Naive thymus-derived CD4-positive, alpha-beta T cell (primary cell): ENCODE data around the gene KMT2E. TPM values are rescaled to one million over a fixed set of nuclear protein-coding genes. Genes with fewer than 3 reads are reported as not detected.

Source experiments
- ATAC-seq: fragments of 150-1000 bp; cut with Tn5 transposase; 2 replicates; pipeline ENCODE4 v1.10.0; 2021; ENCODE audit warnings: mild to moderate bottlenecking, moderate library complexity
- CTCF ChIA-PET: fragments of 350-600 bp; sonication (Branson Sonifier 250); formaldehyde crosslinking; loops from one replicate; lab custom pipeline; 2021; ENCODE audit warnings: antibody characterized with exemption; lab: Charles Lee
- POLR2A ChIA-PET: fragments of 350-600 bp; sonication (Branson Sonifier 250); formaldehyde crosslinking; loops from one replicate; lab custom pipeline; 2021; ENCODE audit warnings: antibody characterized with exemption, inconsistent platforms; lab: Charles Lee
- DNase-seq, 9 donors: peaks; one replicate each; pipeline versions ENCODE4 v3.0.0 to v3.0.0-alpha.2; 2020 to 2022; ENCODE audit warnings: mixed read lengths in 1 of 9
- H3K27ac ChIP-seq: one replicate; pipeline ENCODE4 v1.7.0; 2013; ENCODE audit warnings: mild to moderate bottlenecking, low read depth, low read length, moderate library complexity
- H3K27me3 ChIP-seq, 2 donors: one replicate each; pipeline ENCODE4 v1.7.0; 2013; ENCODE audit warnings: low read length in 2 of 2, mild to moderate bottlenecking in 2 of 2, moderate library complexity in 2 of 2; ENCODE audit not compliant: control insufficient read depth in 2 of 2, insufficient read depth in 2 of 2
- H3K36me3 ChIP-seq, 3 experiments: 1 replicate in 2 of 3; 2 replicates in 1 of 3; pipeline ENCODE4 v1.7.0; 2013; ENCODE audit warnings: low read length in 3 of 3, mild to moderate bottlenecking in 3 of 3, moderate library complexity in 1 of 3; ENCODE audit not compliant: insufficient read depth in 3 of 3, control insufficient read depth in 2 of 3
- H3K4me1 ChIP-seq, 2 donors: one replicate each; pipeline ENCODE4 v1.7.0; 2013; ENCODE audit warnings: low read length in 2 of 2, mild to moderate bottlenecking in 2 of 2, moderate library complexity in 1 of 2; ENCODE audit not compliant: control insufficient read depth in 2 of 2, insufficient read depth in 2 of 2
- H3K4me3 ChIP-seq: 2 replicates; pipeline ENCODE4 v1.7.0; 2013; ENCODE audit warnings: mild to moderate bottlenecking, low read length
- H3K9me3 ChIP-seq, 3 experiments: 1 replicate in 2 of 3; 2 replicates in 1 of 3; pipeline ENCODE4 v1.7.0; 2013; ENCODE audit warnings: low read length in 3 of 3; ENCODE audit not compliant: control insufficient read depth in 2 of 3
- H3K27ac Mint-ChIP-seq, 9 donors: one replicate each; pipeline ENCODE4 v1.8.0; 2020 to 2022; ENCODE audit warnings: mixed read lengths in 9 of 9, mild to moderate bottlenecking in 8 of 9, moderate library complexity in 5 of 9, inconsistent platforms in 2 of 9
- H3K27me3 Mint-ChIP-seq, 5 donors: one replicate each; pipeline ENCODE4 v1.8.0; 2021 to 2022; ENCODE audit warnings: mixed read lengths in 5 of 5, mild to moderate bottlenecking in 1 of 5
- H3K36me3 Mint-ChIP-seq, 5 donors: one replicate each; pipeline ENCODE4 v1.8.0; 2020 to 2022; ENCODE audit warnings: mixed read lengths in 5 of 5, mild to moderate bottlenecking in 3 of 5, inconsistent platforms in 1 of 5
- H3K4me1 Mint-ChIP-seq, 7 donors: one replicate each; pipeline ENCODE4 v1.8.0; 2020 to 2022; ENCODE audit warnings: mixed read lengths in 7 of 7, mild to moderate bottlenecking in 3 of 7, inconsistent platforms in 1 of 7
- H3K4me3 Mint-ChIP-seq, 10 donors: one replicate each; pipeline ENCODE4 v1.8.0; 2020 to 2022; ENCODE audit warnings: mild to moderate bottlenecking in 10 of 10, mixed read lengths in 10 of 10, moderate library complexity in 6 of 10, inconsistent platforms in 2 of 10
- H3K9me3 Mint-ChIP-seq, 11 donors: one replicate each; pipeline ENCODE4 v1.8.0; 2020 to 2022; ENCODE audit warnings: mixed read lengths in 11 of 11, mild to moderate bottlenecking in 4 of 11, inconsistent platforms in 1 of 11, moderate library complexity in 1 of 11
- intact Hi-C, 2 donors: fragments of 100-400 bp; cut with micrococcal nuclease; formaldehyde crosslinking; loops; one replicate each; pipeline ENCODE4 v1.15.1; 2023
- polyA plus RNA-seq, 2 donors: library from polyadenylated mRNA; unstranded; fragments of 300-500 nt; fragmentation: Illumina TruSeq; gene quantifications; one replicate each; pipeline ENCODE4 v1.2.3, GENCODE V29; 2021
- total RNA-seq, 6 experiments: library from RNA in 5 of 6; stranded (reverse) in 5 of 6; gene quantifications; 1 replicate in 5 of 6; 2 replicates in 1 of 6; pipeline ENCODE4 v1.2.3 and lab custom pipeline; 2021 to 2026

The KMT2E gene
- total and polyA plus RNA-seq, 7 experiments from 2014 or later: 129 to 221 (median 195) TPM

GRCh38 chr7:105009667-105010503 is 4.1 kb upstream of the KMT2E start:
- ChIA-PET CTCF (interaction anchor here (0.6 to 2.7 kb wide), 6 partner anchors 8 to 74 kb away, joined by 3 to 23 read pairs (median 4); no protein-coding TSS in a partner anchor), POLR2A (interaction anchor here (0.6 to 15.5 kb wide), 10 partner anchors 7 to 488 kb away, joined by 3 to 639 read pairs (median 4); no protein-coding TSS in a partner anchor)
- Mint-ChIP-seq H3K9me3 (peaks cover 0 to 14% (median 0%) of the 10 kb centered on the region in 11 donors), H3K36me3 (peaks cover 8 to 29% (median 10%) of the 10 kb centered on the region in 5 donors), H3K27me3 (peaks cover 0 to 8% (median 0%) of the 10 kb centered on the region in 5 donors), H3K4me1 (peaks cover 34 to 57% (median 54%) of the 10 kb centered on the region in 7 donors), H3K27ac (peak overlapping the region; percentile 88 to 100 (median 100)), H3K4me3 (peak overlapping the region; percentile 96 to 100 (median 98))
- Histone ChIP-seq H3K9me3 (no peaks in the 10 kb centered on the region), H3K27ac (peak overlapping the region; percentile 97), H3K27me3 (no peaks in the 10 kb centered on the region), H3K4me3 (peak overlapping the region; percentile 99), H3K4me1 (peaks cover 27 to 41% of the 10 kb centered on the region in 2 donors), H3K36me3 (peaks cover 0 to 18% (median 0%) of the 10 kb centered on the region in 3 experiments)
- ATAC-seq: no peak
- DNase-seq: no peak
- intact Hi-C loops: loop anchor here (5.0 to 10.0 kb wide), 4 partner anchors 522 to 1665 kb away; partner anchors contain the start of genes PSMC2 (in 2 of the 2), DNAJC2 (in 1 of the 2) and RINT1 (in 1 of the 2)

GRCh38 chr7:105010504-105011130 is 3.4 kb upstream of the KMT2E start:
- Mint-ChIP-seq H3K4me3 (peak overlapping the region; percentile 96 to 100 (median 98)), H3K27ac (peak overlapping the region; percentile 99 to 100 (median 100)), H3K27me3 (peaks cover 0 to 8% (median 0%) of the 10 kb centered on the region in 5 donors), H3K36me3 (peaks cover 4 to 30% (median 10%) of the 10 kb centered on the region in 5 donors), H3K9me3 (peaks cover 0 to 14% (median 0%) of the 10 kb centered on the region in 11 donors), H3K4me1 (peaks cover 27 to 52% (median 47%) of the 10 kb centered on the region in 7 donors)
- Histone ChIP-seq H3K4me1 (peaks cover 27 to 37% of the 10 kb centered on the region in 2 donors), H3K9me3 (no peaks in the 10 kb centered on the region), H3K36me3 (peaks cover 0 to 21% (median 0%) of the 10 kb centered on the region in 3 experiments), H3K27ac (peak overlapping the region; percentile 97), H3K4me3 (peak overlapping the region; percentile 99), H3K27me3 (no peaks in the 10 kb centered on the region)
- POLR2A ChIA-PET: interaction anchor here (0.6 to 15.5 kb wide), 14 partner anchors 8 to 1102 kb away, joined by 3 to 639 read pairs (median 4); partner anchors contain the start of gene SYPL1
- ATAC-seq (no peak), DNase-seq (no peak)
- intact Hi-C loops: loop anchor here (1.0 to 10.0 kb wide), 5 partner anchors 7 to 1666 kb away; partner anchors contain the start of genes PSMC2 (in 2 of the 2), DNAJC2 (in 1 of the 2) and RINT1 (in 1 of the 2)
- CTCF ChIA-PET: interaction anchor here (0.6 to 2.7 kb wide), 7 partner anchors 12 to 342 kb away, joined by 3 to 23 read pairs (median 3); no protein-coding TSS in a partner anchor

GRCh38 chr7:105011141-105011830 is 2.7 kb upstream of the KMT2E start:
- peak in 1 of 9 donors; percentile 21 for DNase-seq
- ChIA-PET CTCF (interaction anchor here (0.6 to 2.7 kb wide), 6 partner anchors 27 to 342 kb away, joined by 3 to 23 read pairs (median 4); no protein-coding TSS in a partner anchor), POLR2A (interaction anchor here (0.6 to 15.5 kb wide), 16 partner anchors 9 to 1274 kb away, joined by 3 to 639 read pairs (median 4); partner anchors contain the start of genes NAMPT, RINT1 and SYPL1)

GRCh38 chr7:105011831-105012502 is 2.0 kb upstream of the KMT2E start:
- ATAC-seq: no peak
- Mint-ChIP-seq H3K27ac (peak overlapping the region; percentile 99 to 100 (median 100)), H3K36me3 (peaks cover 4 to 36% (median 5%) of the 10 kb centered on the region in 5 donors), H3K9me3 (peaks cover 0 to 14% (median 0%) of the 10 kb centered on the region in 11 donors), H3K4me1 (peaks cover 26 to 50% (median 43%) of the 10 kb centered on the region in 7 donors), H3K4me3 (peak overlapping the region; percentile 96 to 100 (median 98)), H3K27me3 (peaks cover 0 to 8% (median 0%) of the 10 kb centered on the region in 5 donors)
- H3K27me3 ChIP-seq: no peaks in the 10 kb centered on the region
- H3K36me3 ChIP-seq: peaks cover 0 to 21% (median 0%) of the 10 kb centered on the region in 3 experiments
- no peaks in the 10 kb centered on the region for H3K9me3 ChIP-seq
- DNase-seq: peak in 2 of 9 donors; percentile 37 to 48
- CTCF ChIA-PET: interaction anchor here (0.7 kb wide), 1 partner anchor 29 kb away, joined by 3 read pairs; no protein-coding TSS in a partner anchor
- peaks cover 21 to 30% of the 10 kb centered on the region in 2 donors for H3K4me1 ChIP-seq
- peak overlapping the region; percentile 97 for H3K27ac ChIP-seq
- H3K4me3 ChIP-seq: peak overlapping the region; percentile 99
- intact Hi-C loops: loop anchor here (1.0 to 10.0 kb wide), 15 partner anchors 9 to 1937 kb away; partner anchors contain the start of genes PSMC2 (in 2 of the 2), RINT1 (in 2 of the 2), ARMC10 (in 1 of the 2) and DNAJC2 (in 1 of the 2)
- POLR2A ChIA-PET: interaction anchor here (0.7 to 15.5 kb wide), 18 partner anchors 9 to 1273 kb away, joined by 3 to 639 read pairs (median 4); partner anchors contain the start of genes NAMPT, RINT1 and SYPL1

More at GRCh38 chr7:105011141-105011830, 2.7 kb upstream of the KMT2E start:
- no peaks in the 10 kb centered on the region for H3K27me3 ChIP-seq
- ATAC-seq: no peak
- peak overlapping the region; percentile 96 to 100 (median 98) for H3K4me3 Mint-ChIP-seq
- peaks cover 0 to 14% (median 0%) of the 10 kb centered on the region in 11 donors for H3K9me3 Mint-ChIP-seq
- H3K9me3 ChIP-seq: no peaks in the 10 kb centered on the region
- peak overlapping the region; percentile 99 for H3K4me3 ChIP-seq
- peak overlapping the region; percentile 99 to 100 (median 100) for H3K27ac Mint-ChIP-seq
- H3K4me1 ChIP-seq: peaks cover 26 to 34% of the 10 kb centered on the region in 2 donors
- H3K27me3 Mint-ChIP-seq: peaks cover 0 to 8% (median 0%) of the 10 kb centered on the region in 5 donors
- H3K27ac ChIP-seq: peak overlapping the region; percentile 97
- peaks cover 4 to 34% (median 9%) of the 10 kb centered on the region in 5 donors for H3K36me3 Mint-ChIP-seq
- intact Hi-C loops: loop anchor here (1.0 to 10.0 kb wide), 5 partner anchors 8 to 1666 kb away; partner anchors contain the start of genes PSMC2 (in 2 of the 2), DNAJC2 (in 1 of the 2) and RINT1 (in 1 of the 2)
- H3K36me3 ChIP-seq: peaks cover 0 to 21% (median 0%) of the 10 kb centered on the region in 3 experiments
- H3K4me1 Mint-ChIP-seq: peaks cover 25 to 51% (median 43%) of the 10 kb centered on the region in 7 donors
